ENCODE data around the gene GPR35. TPM values are rescaled to one million over a fixed set of nuclear protein-coding genes. Genes with fewer than 3 reads are reported as not detected.
A peak's percentile ranks its signal among the peaks of the same experiment; 100 is the strongest.

The GPR35 gene
- total RNA-seq, result 1 to 10 TPM; 1.5 to 7.9 TPM

GRCh38 chr2:240624950-240625621 lies at the start of gene GPR35:
Gene GPR35 (plus strand): TSS chr2:240625480. CDS start chr2:240629953, 4,473 bp downstream.
- ATAC-seq (peak; percentile 62 to 74), DNase-seq (ENCODE audit: low spot score in 2 of 2) (peak in 1 of 2 donors; percentile 67)
- no peaks in the 10 kb centered on the region for H3K36me3 Mint-ChIP-seq
- H3K27ac Mint-ChIP-seq, result peak within 1 kb of the TSS; percentile 53 to 55
- H3K9me3 Mint-ChIP-seq, result no peaks in the 10 kb centered on the region

GRCh38 chr2:240576036-240576435 lies 49.2 kb upstream of the GPR35 start:
- no peaks in the 10 kb centered on the region for H3K36me3 Mint-ChIP-seq
- no peak for ATAC-seq
- DNase-seq (ENCODE audit: low spot score in 2 of 2), result no peak
- H3K27ac Mint-ChIP-seq, result peak overlapping the region; percentile 78 to 82
- H3K9me3 Mint-ChIP-seq, result no peaks in the 10 kb centered on the region

GRCh38 chr2:240576436-240577205 lies 48.7 kb upstream of the GPR35 start:
- no peak for DNase-seq (ENCODE audit: low spot score in 2 of 2)
- Mint-ChIP-seq H3K27ac (peak overlapping the region in 1 of 2 donors; percentile 60), H3K9me3 (no peaks in the 10 kb centered on the region), H3K36me3 (no peaks in the 10 kb centered on the region)
- ATAC-seq, result no peak

- H3K36me3 Mint-ChIP-seq, result no peaks in the 10 kb centered on the region
- no peaks in the 10 kb centered on the region for H3K9me3 Mint-ChIP-seq
- ATAC-seq, result no peak
- DNase-seq (ENCODE audit: low spot score in 2 of 2), result no peak
- H3K27ac Mint-ChIP-seq, result peak overlapping the region in 1 of 2 donors; percentile 60
These were observed 47.8 kb upstream of the GPR35 start for GRCh38 chr2:240577281-240578109.

GRCh38 chr2:240578110-240578450 lies 47.2 kb upstream of the GPR35 start:
- H3K36me3 Mint-ChIP-seq, result no peaks in the 10 kb centered on the region
- H3K27ac Mint-ChIP-seq, result peak overlapping the region in 1 of 2 donors; percentile 54
- ATAC-seq (no peak), DNase-seq (ENCODE audit: low spot score in 2 of 2) (no peak)
- H3K9me3 Mint-ChIP-seq, result no peaks in the 10 kb centered on the region

GRCh38 chr2:240578488-240578887 lies 46.8 kb upstream of the GPR35 start:
- no peak for ATAC-seq
- DNase-seq (ENCODE audit: low spot score in 2 of 2), result no peak
- Mint-ChIP-seq H3K36me3 (no peaks in the 10 kb centered on the region), H3K9me3 (no peaks in the 10 kb centered on the region), H3K27ac (peak overlapping the region; percentile 72 to 85)

- DNase-seq (ENCODE audit: low spot score in 2 of 2) (no peak), ATAC-seq (peak in 1 of 2 donors; percentile 23)
- Mint-ChIP-seq H3K9me3 (no peaks in the 10 kb centered on the region), H3K27ac (peak overlapping the region; percentile 85 to 86), H3K36me3 (no peaks in the 10 kb centered on the region)
These were observed 46.1 kb upstream of the GPR35 start for GRCh38 chr2:240579071-240579762.

- peak; percentile 84 to 88 for ATAC-seq
- peak overlapping the region; percentile 85 to 86 for H3K27ac Mint-ChIP-seq
These were observed 45.3 kb upstream of the GPR35 start for GRCh38 chr2:240579771-240580614.

GRCh38 chr2:240581811-240582210 lies 43.5 kb upstream of the GPR35 start:
- DNase-seq (ENCODE audit: low spot score in 2 of 2), result no peak
- Mint-ChIP-seq H3K9me3 (no peaks in the 10 kb centered on the region), H3K36me3 (peaks cover 6 to 8% of the 10 kb centered on the region in 2 donors), H3K27ac (no peak overlapping the region)
- no peak for ATAC-seq

More at GRCh38 chr2:240579771-240580614, 45.3 kb upstream of the GPR35 start:
- no peaks in the 10 kb centered on the region for H3K36me3 Mint-ChIP-seq
- peak; percentile 68 to 77 for DNase-seq (ENCODE audit: low spot score in 2 of 2)
- H3K9me3 Mint-ChIP-seq, result no peaks in the 10 kb centered on the region

GRCh38 chr2:240582781-240583180 lies 42.5 kb upstream of the GPR35 start:
- Mint-ChIP-seq H3K36me3 (peaks cover 6 to 8% of the 10 kb centered on the region in 2 donors), H3K9me3 (no peaks in the 10 kb centered on the region), H3K27ac (no peak overlapping the region)
- DNase-seq (ENCODE audit: low spot score in 2 of 2) (no peak), ATAC-seq (no peak)

- peaks cover 6 to 8% of the 10 kb centered on the region in 2 donors for H3K36me3 Mint-ChIP-seq
- ATAC-seq (no peak), DNase-seq (ENCODE audit: low spot score in 2 of 2) (no peak)
- no peaks in the 10 kb centered on the region for H3K9me3 Mint-ChIP-seq
- peak overlapping the region in 1 of 2 donors; percentile 22 for H3K27ac Mint-ChIP-seq
These were observed 41.5 kb upstream of the GPR35 start for GRCh38 chr2:240583774-240584173.

GRCh38 chr2:240584486-240585031 lies 40.7 kb upstream of the GPR35 start:
- DNase-seq (ENCODE audit: low spot score in 2 of 2) (no peak), ATAC-seq (no peak)
- peak overlapping the region; percentile 70 to 96 for H3K27ac Mint-ChIP-seq
- H3K9me3 Mint-ChIP-seq, result no peaks in the 10 kb centered on the region
- H3K36me3 Mint-ChIP-seq, result peaks cover 6 to 8% of the 10 kb centered on the region in 2 donors

- H3K9me3 Mint-ChIP-seq, result no peaks in the 10 kb centered on the region
- H3K36me3 Mint-ChIP-seq, result peaks cover 6 to 8% of the 10 kb centered on the region in 2 donors
- no peak for DNase-seq (ENCODE audit: low spot score in 2 of 2)
- peak overlapping the region; percentile 69 to 96 for H3K27ac Mint-ChIP-seq
- ATAC-seq, result no peak
These were observed 40.2 kb upstream of the GPR35 start for GRCh38 chr2:240585101-240585500.

- Mint-ChIP-seq H3K27ac (peak overlapping the region; percentile 96 to 97), H3K9me3 (no peaks in the 10 kb centered on the region), H3K36me3 (peaks cover 6 to 8% of the 10 kb centered on the region in 2 donors)
- DNase-seq (ENCODE audit: low spot score in 2 of 2) (no peak), ATAC-seq (no peak)
These were observed 39.5 kb upstream of the GPR35 start for GRCh38 chr2:240585681-240586197.
